ENCODE data around the gene KIF12. TPM values are rescaled to one million over a fixed set of nuclear protein-coding genes. Genes with fewer than 3 reads are reported as not detected.
"Not testable (repeated sequence)": the region's sequence is repeated elsewhere in the genome, so short reads cannot be mapped to it uniquely, and the experiment has no call there.

The KIF12 gene
- total RNA-seq, 2 donors from 2014 or later: not detected

DNA sequence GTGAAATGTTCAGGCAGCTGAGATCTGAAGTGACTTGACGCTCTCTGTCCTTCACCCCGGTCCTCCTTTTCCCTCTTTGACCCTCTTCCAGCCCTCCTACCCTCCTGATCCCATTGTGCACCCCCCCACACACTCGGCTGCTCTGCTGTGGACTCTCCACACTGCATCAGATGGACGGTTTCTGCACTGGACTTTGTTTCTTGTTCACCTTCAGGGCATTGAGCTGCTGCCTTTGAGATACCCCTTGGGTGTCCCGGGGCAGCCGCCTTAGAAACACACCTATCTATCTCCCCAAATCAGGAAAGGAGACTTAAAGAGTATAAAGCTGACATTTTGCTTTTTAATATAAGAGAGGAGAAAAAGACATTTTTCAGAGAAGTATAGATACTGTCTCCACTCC, 48.4 kb downstream of the KIF12 start:
- Mint-ChIP-seq H3K36me3 (no peaks in the 10 kb centered on the region), H3K27ac (no peak overlapping the region), H3K9me3 (no peaks in the 10 kb centered on the region)
- ATAC-seq (no peak), DNase-seq (ENCODE audit: low spot score in 2 of 2) (no peak)

DNA sequence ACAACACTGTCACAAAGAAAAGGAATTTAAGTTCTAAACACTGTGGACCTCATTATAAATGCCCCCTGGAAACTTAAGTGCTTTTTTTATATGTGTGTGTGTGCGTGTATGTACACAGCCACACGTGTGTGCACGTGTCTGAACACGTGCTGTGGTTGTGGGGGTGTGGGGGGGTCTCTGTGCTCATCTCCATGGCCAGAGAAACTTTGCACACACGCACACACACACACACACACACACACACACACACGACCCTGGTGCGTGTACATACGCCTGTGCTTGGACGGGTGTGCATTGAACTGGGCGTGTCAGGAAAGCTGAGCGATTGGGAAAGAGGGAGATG, 48.9 kb downstream of the KIF12 start:
- no peak for DNase-seq (ENCODE audit: low spot score in 2 of 2)
- Mint-ChIP-seq H3K27ac (no peak overlapping the region), H3K36me3 (no peaks in the 10 kb centered on the region), H3K9me3 (no peaks in the 10 kb centered on the region)
- ATAC-seq: no peak

DNA sequence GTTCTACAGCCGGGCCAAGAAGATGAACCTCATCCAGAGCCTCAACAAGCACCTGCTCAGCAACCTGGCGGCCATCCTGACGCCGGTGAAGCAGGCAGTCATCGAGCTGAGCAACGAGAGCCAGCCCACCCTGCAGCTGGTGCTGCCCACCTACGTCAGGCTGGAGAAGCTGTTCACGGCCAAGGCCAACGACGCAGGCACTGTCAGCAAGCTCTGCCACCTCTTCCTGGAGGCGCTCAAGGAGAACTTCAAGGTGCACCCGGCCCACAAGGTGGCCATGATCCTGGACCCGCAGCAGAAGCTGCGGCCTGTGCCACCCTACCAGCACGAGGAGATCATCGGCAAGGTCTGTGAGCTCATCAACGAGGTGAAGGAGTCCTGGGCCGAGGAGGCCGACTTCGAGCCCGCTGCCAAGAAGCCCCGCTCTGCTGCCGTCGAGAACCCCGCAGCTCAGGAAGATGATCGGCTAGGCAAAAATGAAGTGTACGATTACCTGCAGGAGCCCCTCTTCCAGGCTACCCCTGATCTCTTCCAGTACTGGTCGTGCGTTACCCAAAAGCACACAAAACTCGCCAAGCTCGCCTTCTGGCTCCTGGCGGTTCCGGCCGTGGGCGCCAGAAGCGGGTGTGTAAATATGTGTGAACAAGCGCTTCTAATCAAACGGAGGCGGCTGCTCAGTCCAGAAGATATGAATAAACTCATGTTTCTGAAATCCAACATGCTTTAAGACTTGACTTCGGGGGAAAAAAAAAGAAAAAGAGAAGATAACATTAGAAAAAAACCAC, 49.5 kb downstream of the KIF12 start:
- ATAC-seq (no peak), DNase-seq (ENCODE audit: low spot score in 2 of 2) (no peak)
- H3K27ac Mint-ChIP-seq: no peak overlapping the region
- H3K9me3 Mint-ChIP-seq: no peaks in the 10 kb centered on the region
- H3K36me3 Mint-ChIP-seq: no peaks in the 10 kb centered on the region

DNA sequence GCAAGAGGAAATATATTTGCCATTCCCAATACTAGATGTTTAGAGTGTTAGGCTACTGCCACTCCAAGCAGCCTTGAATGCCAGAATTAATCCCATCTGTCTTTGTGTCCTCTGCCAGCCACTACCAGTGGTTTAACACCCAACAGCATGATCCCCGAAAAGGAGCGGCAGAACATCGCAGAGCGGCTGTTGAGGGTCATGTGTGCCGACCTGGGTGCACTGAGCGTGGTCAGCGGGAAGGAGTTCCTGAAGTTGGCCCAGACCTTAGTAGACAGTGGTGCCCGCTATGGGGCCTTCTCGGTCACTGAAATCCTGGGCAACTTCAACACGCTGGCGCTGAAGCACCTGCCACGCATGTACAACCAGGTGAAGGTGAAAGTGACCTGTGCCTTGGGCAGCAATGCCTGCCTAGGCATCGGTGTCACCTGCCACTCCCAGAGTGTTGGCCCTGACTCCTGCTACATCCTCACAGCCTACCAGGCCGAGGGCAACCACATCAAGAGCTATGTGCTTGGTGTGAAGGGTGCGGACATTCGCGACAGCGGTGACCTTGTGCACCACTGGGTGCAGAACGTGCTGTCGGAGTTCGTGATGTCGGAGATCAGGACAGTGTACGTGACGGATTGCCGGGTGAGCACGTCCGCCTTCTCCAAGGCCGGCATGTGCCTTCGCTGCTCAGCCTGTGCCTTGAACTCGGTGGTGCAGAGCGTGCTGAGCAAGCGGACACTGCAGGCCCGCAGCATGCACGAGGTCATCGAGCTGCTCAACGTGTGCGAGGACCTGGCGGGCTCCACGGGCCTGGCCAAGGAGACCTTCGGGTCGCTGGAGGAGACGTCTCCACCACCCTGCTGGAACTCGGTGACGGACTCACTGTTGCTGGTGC, 50.3 kb downstream of the KIF12 start:
- Mint-ChIP-seq H3K9me3 (no peaks in the 10 kb centered on the region), H3K27ac (no peak overlapping the region), H3K36me3 (no peaks in the 10 kb centered on the region)
- no peak for DNase-seq (ENCODE audit: low spot score in 2 of 2)
- no peak for ATAC-seq

DNA sequence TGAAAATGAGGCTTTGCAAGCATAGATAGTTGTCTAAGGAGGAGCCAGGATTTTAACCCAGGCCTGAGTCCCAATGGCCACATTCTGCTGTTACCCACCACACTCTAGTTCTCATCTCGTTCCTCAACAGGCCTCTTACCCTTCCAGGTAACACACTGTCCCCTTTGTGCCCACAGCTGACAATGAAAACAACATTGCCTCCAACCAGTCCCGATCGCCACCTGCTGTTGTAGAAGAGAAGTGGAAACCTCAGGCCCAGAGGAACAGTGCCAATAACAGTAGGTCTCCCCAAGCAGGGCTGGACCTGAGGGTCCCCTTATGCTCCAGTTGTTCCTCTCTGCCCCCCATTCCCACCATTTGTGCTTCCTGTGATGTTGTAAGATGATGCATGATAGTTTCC, 51.4 kb downstream of the KIF12 start:
- no peak for DNase-seq (ENCODE audit: low spot score in 2 of 2)
- Mint-ChIP-seq H3K27ac (peak overlapping the region in 1 of 2 donors; percentile 81), H3K9me3 (no peaks in the 10 kb centered on the region), H3K36me3 (no peaks in the 10 kb centered on the region)
- ATAC-seq: no peak

DNA sequence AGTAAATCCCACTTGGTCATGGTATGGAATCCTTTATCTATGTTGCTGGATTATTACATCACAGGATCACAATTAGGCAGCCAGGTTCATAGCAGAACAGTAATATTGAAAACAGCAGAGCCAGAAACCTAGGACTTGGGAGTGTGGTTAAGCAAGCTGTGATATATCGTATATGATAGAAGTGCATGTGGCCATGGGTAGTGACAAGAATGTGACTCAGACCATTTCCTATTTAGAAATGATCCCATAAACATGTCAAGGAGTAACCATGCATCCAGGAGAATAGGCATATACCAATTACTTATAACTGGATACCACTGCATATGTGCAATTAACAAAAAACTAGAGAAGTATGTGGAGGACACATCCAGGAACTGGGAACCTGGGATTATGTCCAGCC, 52.2 kb downstream of the KIF12 start:
- DNase-seq (ENCODE audit: low spot score in 2 of 2): no peak
- H3K27ac Mint-ChIP-seq: no peak overlapping the region
- ATAC-seq: no peak
- no peaks in the 10 kb centered on the region for H3K9me3 Mint-ChIP-seq
- H3K36me3 Mint-ChIP-seq: no peaks in the 10 kb centered on the region

DNA sequence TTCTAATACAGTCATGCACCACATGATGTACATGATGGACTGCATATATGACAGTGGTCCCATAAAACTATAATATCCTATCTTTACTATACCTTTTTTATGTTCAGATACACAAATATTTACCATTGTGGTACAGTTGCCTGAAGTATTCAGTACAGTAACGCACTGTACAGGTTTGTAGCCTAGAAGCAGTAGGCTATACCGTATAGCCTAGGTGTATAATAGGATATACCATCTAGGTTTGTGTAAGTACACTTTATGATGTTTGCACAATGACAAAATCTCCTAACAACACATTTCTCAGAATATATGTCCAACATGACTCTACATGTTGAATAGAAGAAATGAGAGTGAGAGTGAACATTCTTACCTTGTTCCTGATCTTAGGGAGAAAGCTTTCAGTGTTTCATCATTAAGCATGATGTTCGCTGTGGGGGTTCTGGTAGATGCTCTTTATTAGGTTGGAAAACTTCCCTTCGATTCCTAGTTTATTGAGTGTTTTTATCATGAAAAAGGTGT, 52.8 kb downstream of the KIF12 start:
- Mint-ChIP-seq H3K36me3 (no peaks in the 10 kb centered on the region), H3K9me3 (no peaks in the 10 kb centered on the region), H3K27ac (no peak overlapping the region)
- ATAC-seq (no peak), DNase-seq (ENCODE audit: low spot score in 2 of 2) (no peak)

DNA sequence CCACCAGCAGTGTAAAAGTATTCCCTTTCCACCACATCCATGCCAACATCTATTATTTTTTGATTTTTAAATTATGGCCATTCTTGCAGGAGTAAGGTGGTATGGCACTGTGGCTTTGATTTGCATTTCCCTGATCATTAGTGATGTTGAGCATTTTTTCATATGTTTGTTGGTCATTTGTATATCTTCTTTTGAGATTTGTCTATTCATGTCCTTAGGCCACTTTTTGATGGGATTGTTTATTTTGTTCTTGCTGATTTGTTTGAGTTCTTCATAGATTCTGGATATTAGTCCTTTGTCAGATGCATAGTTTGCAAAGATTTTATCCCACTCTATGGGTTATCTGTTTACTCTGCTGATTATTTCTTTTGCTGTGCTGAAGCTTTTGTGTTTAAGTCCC, 55.4 kb downstream of the KIF12 start:
- not testable (repeated sequence) for ATAC-seq; H3K27ac Mint-ChIP-seq; DNase-seq (ENCODE audit: low spot score in 2 of 2); H3K9me3 Mint-ChIP-seq; H3K36me3 Mint-ChIP-seq

Other genes starting within 250 kb of the KIF12 start
- gene ZNF618, start 223.0 kb downstream of the KIF12 start, total RNA-seq: under 1 TPM; 0.08 to 0.09 TPM
- not detected for gene AMBP, start 21.0 kb downstream of the KIF12 start, total RNA-seq
- gene COL27A1, start 56.2 kb upstream of the KIF12 start, total RNA-seq: 10 to 100 TPM in 1 of 2 donors, 1 to 10 TPM in 1; 2.3 to 26.7 TPM
- gene ORM1, start 223.8 kb upstream of the KIF12 start, total RNA-seq: not detected
- not detected for gene ORM2, start 230.6 kb upstream of the KIF12 start, total RNA-seq